ENCODE data around the gene RAET1E. TPM values are rescaled to one million over a fixed set of nuclear protein-coding genes. Genes with fewer than 3 reads are reported as not detected.
"Not testable (repeated sequence)": the region's sequence is repeated elsewhere in the genome, so short reads cannot be mapped to it uniquely, and the experiment has no call there.

RAET1E gene
- total RNA-seq, 2 experiments from 2014 or later: not detected

DNA sequence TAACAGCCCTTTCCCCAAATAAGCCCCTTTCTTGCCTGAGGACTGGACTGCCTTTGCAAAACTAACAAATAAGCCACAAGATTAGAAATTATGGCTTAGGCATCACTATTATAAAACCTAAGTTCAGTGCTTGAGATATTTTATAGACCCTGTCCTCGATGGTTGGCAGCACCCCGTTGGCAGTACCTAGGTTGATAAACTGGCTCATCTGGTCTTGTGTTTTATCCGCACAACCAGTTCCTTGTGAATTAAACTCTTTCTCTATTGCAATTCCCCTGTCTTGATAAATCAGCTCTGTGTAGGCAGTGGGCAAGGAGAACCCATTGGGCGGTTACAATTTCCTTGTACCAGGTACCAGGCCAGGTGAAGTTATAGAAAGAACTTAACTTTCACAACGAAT lies 40.4 kb downstream of the RAET1E start:
- CTCF ChIA-PET: no interaction called here
- H3K4me1 Mint-ChIP-seq: peaks cover 35% of the 10 kb centered on the region
- H3K27me3 Mint-ChIP-seq: peaks cover 13% of the 10 kb centered on the region

GRCh38 chr6:149856256-149856994 lies 41.5 kb downstream of the RAET1E start:
- Mint-ChIP-seq H3K27me3 (peaks cover 7% of the 10 kb centered on the region), H3K36me3 (ENCODE audit: low read depth) (no peaks in the 10 kb centered on the region), H3K9me3 (no peaks in the 10 kb centered on the region), H3K4me1 (peaks cover 39% of the 10 kb centered on the region), H3K27ac (no peak overlapping the region), H3K4me3 (no peak overlapping the region)
- ChIA-PET POLR2A (no interaction called here), CTCF (interaction anchor here (0.9 kb wide), 1 partner anchor 105 kb away, joined by 3 read pairs; no protein-coding TSS in a partner anchor)
- DNase-seq: no peak

More for the DNA sequence above, 40.4 kb downstream of the RAET1E start:
- Mint-ChIP-seq H3K4me3 (no peak overlapping the region), H3K36me3 (ENCODE audit: low read depth) (no peaks in the 10 kb centered on the region), H3K27ac (no peak overlapping the region), H3K9me3 (no peaks in the 10 kb centered on the region)
- POLR2A ChIA-PET: no interaction called here
- DNase-seq: no peak

- Mint-ChIP-seq H3K4me3 (no peak overlapping the region), H3K36me3 (ENCODE audit: low read depth) (no peaks in the 10 kb centered on the region), H3K27me3 (peaks cover 2% of the 10 kb centered on the region), H3K4me1 (peaks cover 41% of the 10 kb centered on the region), H3K9me3 (no peaks in the 10 kb centered on the region), H3K27ac (no peak overlapping the region)
- POLR2A ChIA-PET: no interaction called here
- CTCF ChIA-PET: interaction anchor here (0.9 kb wide), 1 partner anchor 106 kb away, joined by 3 read pairs; no protein-coding TSS in a partner anchor
- DNase-seq: no peak
Measured at GRCh38 chr6:149855741-149856140, 42.2 kb downstream of the RAET1E start.

DNA sequence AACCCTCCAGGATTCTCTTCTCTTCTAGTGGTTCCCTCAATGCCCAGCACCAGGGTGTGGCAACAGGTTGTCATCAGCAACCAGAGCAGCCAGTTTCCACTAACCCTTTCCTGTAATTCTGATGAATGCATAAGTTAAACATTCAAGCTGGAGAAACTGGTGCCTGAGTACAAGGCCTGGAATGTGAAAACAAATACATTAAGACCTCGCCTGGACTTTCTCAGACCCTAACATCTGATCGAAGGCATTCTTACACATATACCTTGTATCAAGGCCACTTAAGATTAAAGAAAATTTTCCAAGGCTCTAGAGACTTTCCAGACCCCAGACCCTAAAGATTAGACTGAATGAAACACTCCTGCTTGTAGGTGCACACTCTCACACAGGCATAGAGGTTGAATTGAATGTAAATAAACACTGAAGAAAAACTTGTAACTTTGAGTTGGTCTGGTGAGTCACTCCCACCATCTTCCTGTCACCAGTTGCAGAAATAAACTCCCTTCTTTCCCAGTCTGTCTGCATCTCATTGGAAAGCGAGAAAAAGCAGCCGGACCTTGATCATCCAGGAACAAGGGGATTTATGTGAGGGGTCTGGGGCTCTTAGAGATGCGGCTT lies 42.8 kb downstream of the RAET1E start:
- Mint-ChIP-seq H3K27ac (no peak overlapping the region), H3K27me3 (no peaks in the 10 kb centered on the region), H3K9me3 (no peaks in the 10 kb centered on the region), H3K36me3 (ENCODE audit: low read depth) (no peaks in the 10 kb centered on the region), H3K4me1 (peaks cover 41% of the 10 kb centered on the region), H3K4me3 (no peak overlapping the region)
- DNase-seq: no peak
- POLR2A ChIA-PET: no interaction called here
- CTCF ChIA-PET: no interaction called here

GRCh38 chr6:149854532-149854931 lies 43.4 kb downstream of the RAET1E start:
- POLR2A ChIA-PET: no interaction called here
- H3K36me3 Mint-ChIP-seq (ENCODE audit: low read depth): no peaks in the 10 kb centered on the region
- CTCF ChIA-PET: no interaction called here
- no peaks in the 10 kb centered on the region for H3K9me3 Mint-ChIP-seq
- H3K27ac Mint-ChIP-seq: no peak overlapping the region
- H3K27me3 Mint-ChIP-seq: peaks cover 4% of the 10 kb centered on the region
- H3K4me1 Mint-ChIP-seq: peaks cover 41% of the 10 kb centered on the region
- H3K4me3 Mint-ChIP-seq: no peak overlapping the region
- no peak for DNase-seq

- POLR2A ChIA-PET; DNase-seq; H3K36me3 Mint-ChIP-seq (ENCODE audit: low read depth); H3K9me3 Mint-ChIP-seq; H3K27me3 Mint-ChIP-seq; H3K27ac Mint-ChIP-seq; H3K4me3 Mint-ChIP-seq: not testable (repeated sequence)
- CTCF ChIA-PET: interaction anchor here (1.2 kb wide), 1 partner anchor 42 kb away, joined by 3 read pairs; no protein-coding TSS in a partner anchor
- H3K4me1 Mint-ChIP-seq: peaks cover 41% of the 10 kb centered on the region
Measured at GRCh38 chr6:149854017-149854416, 43.9 kb downstream of the RAET1E start.

DNA sequence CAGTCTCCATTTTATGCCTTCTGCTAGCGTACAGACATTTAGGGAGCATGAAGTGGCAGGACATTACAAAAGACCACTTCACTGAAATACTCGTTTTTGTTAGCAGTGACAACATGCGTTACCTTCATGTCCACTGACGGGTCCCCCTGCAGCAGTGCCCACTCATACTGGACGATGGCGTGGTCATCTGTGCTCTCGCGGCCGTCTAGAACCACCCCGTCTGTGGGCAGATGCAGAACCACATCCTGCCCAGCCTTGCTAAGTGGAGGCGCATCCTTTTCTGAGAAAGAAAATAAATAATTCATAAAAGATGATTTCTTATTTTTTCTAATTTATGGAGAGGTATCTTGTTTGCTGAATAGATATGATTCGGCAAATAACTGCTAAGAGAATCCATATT lies 45.0 kb downstream of the RAET1E start:
- peak; percentile 36 for DNase-seq
- H3K9me3 Mint-ChIP-seq: no peaks in the 10 kb centered on the region
- peaks cover 41% of the 10 kb centered on the region for H3K4me1 Mint-ChIP-seq
- H3K27me3 Mint-ChIP-seq: peaks cover 6% of the 10 kb centered on the region
- POLR2A ChIA-PET: no interaction called here
- peak overlapping the region; percentile 61 for H3K27ac Mint-ChIP-seq
- CTCF ChIA-PET: interaction anchor here (1.2 kb wide), 1 partner anchor 41 kb away, joined by 3 read pairs; no protein-coding TSS in a partner anchor
- no peak overlapping the region for H3K4me3 Mint-ChIP-seq
- H3K36me3 Mint-ChIP-seq (ENCODE audit: low read depth): no peaks in the 10 kb centered on the region

DNA sequence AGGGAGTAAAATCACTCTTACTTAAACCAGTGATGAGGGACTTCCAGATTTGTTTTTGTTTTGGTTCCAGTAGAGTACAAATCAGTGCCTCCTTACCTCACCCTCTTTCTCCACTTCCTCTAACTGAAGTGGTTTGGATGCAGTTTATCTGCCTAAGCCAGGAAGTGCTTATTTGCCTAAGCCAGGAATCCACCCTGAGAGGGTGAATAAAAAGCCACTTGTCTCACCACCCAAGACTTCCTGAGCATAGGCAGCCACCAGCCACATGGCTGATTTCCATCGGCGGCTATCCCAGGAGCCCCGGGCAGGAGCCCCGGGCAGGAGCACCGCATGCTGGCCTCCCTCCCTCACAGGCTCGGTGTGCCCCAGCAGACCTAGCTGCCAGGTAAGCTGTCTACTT lies 45.7 kb downstream of the RAET1E start:
- CTCF ChIA-PET: no interaction called here

DNA sequence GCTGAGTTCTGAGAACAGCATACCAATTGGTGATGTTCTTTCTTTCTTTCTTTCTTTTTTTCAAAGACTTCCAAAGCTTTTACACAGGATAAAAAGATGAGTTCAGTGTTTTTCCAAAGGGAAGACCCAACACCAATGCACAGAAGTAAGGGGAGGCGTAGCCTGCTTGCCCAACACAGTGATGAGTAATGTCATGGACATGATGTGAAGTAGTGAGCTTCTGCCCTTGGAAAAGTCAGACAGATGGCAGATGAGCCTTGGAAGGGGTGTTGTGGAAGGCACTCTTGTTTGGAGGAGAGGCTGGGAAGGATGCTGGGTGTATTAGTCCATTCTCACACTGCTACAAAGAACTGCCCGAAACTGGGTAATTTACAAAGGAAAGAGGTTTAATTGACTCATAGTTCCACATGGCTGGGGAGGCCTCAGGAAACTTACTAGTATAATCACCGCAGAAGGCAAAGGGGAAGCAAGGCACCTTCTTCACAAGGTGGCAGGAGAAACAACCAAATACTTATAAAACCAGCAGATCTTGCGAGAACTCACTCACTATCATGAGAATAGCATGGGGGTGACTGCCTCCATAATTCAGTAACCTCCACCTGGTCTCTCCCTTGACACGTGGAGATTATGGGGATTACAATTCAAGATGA lies 46.3 kb downstream of the RAET1E start:
- no peak for DNase-seq
- Mint-ChIP-seq H3K27me3 (peaks cover 6% of the 10 kb centered on the region), H3K4me3 (no peak overlapping the region), H3K36me3 (ENCODE audit: low read depth) (no peaks in the 10 kb centered on the region), H3K9me3 (no peaks in the 10 kb centered on the region), H3K27ac (no peak overlapping the region), H3K4me1 (peaks cover 41% of the 10 kb centered on the region)
- CTCF ChIA-PET: interaction anchor here (1.1 kb wide), 1 partner anchor 12 kb away, joined by 4 read pairs; no protein-coding TSS in a partner anchor
- POLR2A ChIA-PET: no interaction called here

More for the DNA sequence above, 45.7 kb downstream of the RAET1E start:
- Mint-ChIP-seq H3K27ac (no peak overlapping the region), H3K9me3 (no peaks in the 10 kb centered on the region), H3K4me3 (no peak overlapping the region), H3K36me3 (ENCODE audit: low read depth) (no peaks in the 10 kb centered on the region), H3K27me3 (peaks cover 6% of the 10 kb centered on the region), H3K4me1 (peaks cover 41% of the 10 kb centered on the region)
- DNase-seq: peak; percentile 36
- POLR2A ChIA-PET: no interaction called here

- DNase-seq; H3K27me3 Mint-ChIP-seq; H3K9me3 Mint-ChIP-seq; H3K27ac Mint-ChIP-seq; H3K36me3 Mint-ChIP-seq (ENCODE audit: low read depth); POLR2A ChIA-PET; CTCF ChIA-PET; H3K4me3 Mint-ChIP-seq: not testable (repeated sequence)
- peaks cover 25% of the 10 kb centered on the region for H3K4me1 Mint-ChIP-seq
Measured at GRCh38 chr6:149848343-149848742, 49.6 kb downstream of the RAET1E start.

Other genes starting within 250 kb of the RAET1E start
- gene KATNA1, start 249.4 kb downstream of the RAET1E start, total RNA-seq: 10 to 100 TPM; 24.7 to 27.2 TPM
- 10 to 100 TPM; 34.9 to 37.3 TPM for gene LATS1, start 180.0 kb downstream of the RAET1E start, total RNA-seq
- gene NUP43, start 151.6 kb downstream of the RAET1E start, total RNA-seq: 10 to 100 TPM; 59.9 to 74.6 TPM
- gene PCMT1, start 148.4 kb downstream of the RAET1E start, total RNA-seq: 10 to 100 TPM; 86.2 to 93.9 TPM
- gene LRP11, start 33.8 kb downstream of the RAET1E start, total RNA-seq: 1 to 10 TPM; 6.5 to 7.4 TPM
- gene RAET1G, start 25.0 kb upstream of the RAET1E start, total RNA-seq: not detected
- under 1 TPM; 0.40 to 0.50 TPM for gene ULBP2, start 43.9 kb upstream of the RAET1E start, total RNA-seq
- under 1 TPM; 0.55 to 0.67 TPM for gene ULBP1, start 65.8 kb upstream of the RAET1E start, total RNA-seq
- gene RAET1L, start 127.4 kb upstream of the RAET1E start, total RNA-seq: not detected
- 1 to 10 TPM; 1.0 to 1.1 TPM for gene ULBP3, start 171.0 kb upstream of the RAET1E start, total RNA-seq
- not detected for gene PPP1R14C, start 244.9 kb upstream of the RAET1E start, total RNA-seq

Data from activated CD4-positive, alpha-beta T cell treated with anti-CD3 and anti-CD28 coated beads, Interleukin-2, amount 10 ng/mL, durations not matched to agents 7 days and 5 days (primary cell).